GM12878 (cell line): ENCODE data around the gene USP31. TPM values are rescaled to one million over a fixed set of nuclear protein-coding genes. Genes with fewer than 3 reads are reported as not detected.

Experiments
- ATAC-seq: fragments of 200-7000 bp; cut with Tn5 transposase; 3 replicates; pipeline ENCODE4 v1.9.1; 2020; ENCODE audit warnings: mild to moderate bottlenecking, moderate library complexity
- BruUV-seq: library from RNA; stranded (reverse); fragments of 400-500 nt; replicated peaks from 2 replicates; lab custom pipeline; 2021; lab: Mats Ljungman, UMichigan
- CTCF ChIA-PET: fragments of 300-600 bp; sonication (Branson Sonifier 250); formaldehyde crosslinking; extraction: SDS; loops from one replicate; lab custom pipeline; 2021; ENCODE audit warnings: inconsistent platforms; lab: Yijun Ruan, JAX
- POLR2A ChIA-PET: fragments of 350-600 bp; formaldehyde crosslinking; extraction: SDS; loops from one replicate; lab custom pipeline; 2021; ENCODE audit warnings: inconsistent platforms; lab: Charles Lee
- RAD21 ChIA-PET: fragments of 300-600 bp; sonication (Branson Sonifier 250); formaldehyde crosslinking; loops from one replicate; lab custom pipeline; 2023; ENCODE audit warnings: antibody characterized with exemption; ENCODE audit not compliant: unreplicated experiment; lab: Charles Lee
- SMC1A ChIA-PET: fragments of 300-600 bp; sonication (Branson Sonifier 250); formaldehyde crosslinking; loops from one replicate; lab custom pipeline; 2023; ENCODE audit not compliant: unreplicated experiment, uncharacterized antibody; lab: Charles Lee
- DNase-seq: peaks from one replicate; pipeline ENCODE4 v3.0.0-alpha.2; 2011; ENCODE audit warnings: low read depth, low spot score
- FAIRE-seq: peaks from 3 replicates; lab custom pipeline; 2011; peaks lifted over from hg19 to GRCh38; lab: Jason Lieb, UNC
- H2AFZ ChIP-seq: 2 replicates; pipeline ENCODE4 v1.6.0; 2011; ENCODE audit warnings: low read depth, low read length, control low read depth; ENCODE audit not compliant: control insufficient read depth
- H3K27ac ChIP-seq: 2 replicates; pipeline ENCODE4 v1.5.1; 2011; ENCODE audit warnings: control low read depth; ENCODE audit not compliant: control insufficient read depth, insufficient read depth
- H3K27me3 ChIP-seq, 2 experiments: replicated peaks in 1 of 2; 2 replicates each; pipeline versions ENCODE4 v1.6.0 to v1.6.1; 2011; ENCODE audit warnings: low read length in 1 of 2; ENCODE audit not compliant: control insufficient read depth in 2 of 2, insufficient read depth in 2 of 2
- H3K36me3 ChIP-seq, 2 experiments: 2 replicates each; pipeline ENCODE4 v1.5.1; 2011; ENCODE audit warnings: low read length in 1 of 2; ENCODE audit not compliant: control insufficient read depth in 2 of 2, insufficient read depth in 2 of 2
- H3K4me1 ChIP-seq: 2 replicates; pipeline ENCODE4 v1.6.1; 2011; ENCODE audit warnings: mild to moderate bottlenecking, low read length, moderate library complexity, mixed read lengths; ENCODE audit not compliant: control insufficient read depth, insufficient read depth
- H3K4me2 ChIP-seq: 2 replicates; pipeline ENCODE4 v1.6.0; 2011; ENCODE audit warnings: control low read depth; ENCODE audit not compliant: control insufficient read depth, insufficient read depth
- H3K4me3 ChIP-seq: fragments of 200-600 bp; sonication (generic); 2 replicates; pipeline ENCODE4 v1.5.1; 2016
- H3K79me2 ChIP-seq: 2 replicates; pipeline ENCODE4 v1.6.0; 2011; ENCODE audit warnings: low read length; ENCODE audit not compliant: control insufficient read depth, insufficient read depth
- H3K9ac ChIP-seq: 2 replicates; pipeline ENCODE4 v1.8.0; 2011; ENCODE audit warnings: low read length, control low read depth, mixed read lengths; ENCODE audit not compliant: control insufficient read depth, insufficient read depth
- H3K9me3 ChIP-seq: replicated peaks from 3 replicates; pipeline ENCODE4 v1.5.1; 2011; ENCODE audit warnings: mild to moderate bottlenecking, low read length; ENCODE audit not compliant: control insufficient read depth, insufficient read depth
- H4K20me1 ChIP-seq: 2 replicates; pipeline ENCODE4 v1.6.0; 2011; ENCODE audit not compliant: control insufficient read depth, insufficient read depth
- BCLAF1 ChIP-seq: fragments of 450-650 bp; IDR thresholded peaks from 2 replicates; pipeline ENCODE4 v1.6.1; 2017; ENCODE audit warnings: antibody characterized with exemption, mild to moderate bottlenecking, moderate library complexity
- BRCA1 ChIP-seq: IDR thresholded peaks from 2 replicates; pipeline ENCODE4 v1.6.1; 2011; ENCODE audit warnings: low read depth, low read length, improper control_type of control experiment
- CUX1 ChIP-seq: IDR thresholded peaks from 2 replicates; pipeline ENCODE4 v1.6.1; 2012; ENCODE audit warnings: improper control_type of control experiment, low read depth, low read length; ENCODE audit not compliant: insufficient replicate concordance
- LARP7 ChIP-seq: fragments of 450-650 bp; IDR thresholded peaks from 2 replicates; pipeline ENCODE4 v1.6.1; 2017; ENCODE audit warnings: mild to moderate bottlenecking
- MYB ChIP-seq: fragments of 150-350 bp; IDR thresholded peaks from 2 replicates; pipeline ENCODE4 v1.6.1; 2014; ENCODE audit warnings: mild to moderate bottlenecking, low read depth, low read length, borderline replicate concordance
- SMAD5 ChIP-seq: IDR thresholded peaks from 2 replicates; pipeline ENCODE4 v1.6.1; 2016; ENCODE audit warnings: antibody characterized with exemption, low read depth
- YY1 ChIP-seq: IDR thresholded peaks from 2 replicates; pipeline ENCODE4 v1.6.1; 2011; ENCODE audit warnings: low read depth, mild to moderate bottlenecking, low read length
- ZNF217 ChIP-seq: fragments of 450-650 bp; IDR thresholded peaks from 2 replicates; pipeline ENCODE4 v1.6.1; 2017; ENCODE audit warnings: antibody characterized with exemption, mild to moderate bottlenecking
- ZNF384 ChIP-seq: IDR thresholded peaks from 2 replicates; pipeline ENCODE4 v1.6.1; 2012; ENCODE audit warnings: low read depth, mild to moderate bottlenecking, low read length, improper control_type of control experiment, borderline replicate concordance
- ZNF622 ChIP-seq: fragments of 450-650 bp; IDR thresholded peaks from 2 replicates; pipeline ENCODE4 v1.6.1; 2017; ENCODE audit warnings: mild to moderate bottlenecking, inconsistent platforms
- WGBS: methylation state at CpG from one replicate; pipeline ENCODE4 v1.1.6; 2016; ENCODE audit warnings: low lambda C conversion rate; ENCODE audit not compliant: insufficient replicate concordance, insufficient coverage; ENCODE audit errors: missing lambda C conversion rate; 5-methylcytosine and 5-hydroxymethylcytosine counted together
- in situ Hi-C: fragments of 300-500 bp; cut with MboI; formaldehyde crosslinking; loops from 9 replicates; pipeline ENCODE4 v1.14.3; 2018; ENCODE audit warnings: mixed read lengths
- intact Hi-C: fragments of 100-400 bp; cut with micrococcal nuclease; formaldehyde crosslinking; loops from one replicate; pipeline ENCODE4 v1.14.2; 2022; ENCODE audit not compliant: unreplicated experiment
- polyA plus RNA-seq, 11 experiments: library from polyadenylated mRNA; depleted of rRNA in 4 of 11; unstranded in 6 of 11; stranded (reverse) in 5 of 11; fragments of >200 nt; fragmentation: Nextera tagmentation in 4 of 11; fragmentation: Illumina TruSeq in 1 of 11; extraction: Ambion mirVana in 4 of 11; extraction: Trizol in 1 of 11; gene quantifications; 1 replicate in 1 of 11; 2 replicates in 10 of 11; pipeline versions ENCODE4 v1.2.1 to v1.2.3, GENCODE V29; 2011 to 2016; ENCODE audit warnings: inconsistent platforms in 2 of 11, missing spikeins in 2 of 11, low read depth in 1 of 11
- total RNA-seq, 4 experiments: library from RNA; depleted of rRNA in 3 of 4; stranded (reverse); fragments of >200 nt in 3 of 4; fragmentation: Illumina TruSeq in 1 of 4; extraction: Trizol in 1 of 4; gene quantifications; 2 replicates each; pipeline versions ENCODE4 v1.2.1 to v1.2.3, GENCODE V29; 2013 to 2021
- TF ChIP-seq, protein P1 (sequence below): fragments of 450-650 bp; IDR thresholded peaks from 2 replicates; pipeline ENCODE4 v1.6.1; 2017; ENCODE audit warnings: mild to moderate bottlenecking

The USP31 gene
- total and polyA plus RNA-seq, 10 of the 15 experiments (the other 5 are each of a cell fraction or from before 2014, with no cell fraction given): 0.87 to 6.5 (median 3.2) TPM

GRCh38 chr16:23160082-23160481 is 10.8 kb upstream of the USP31 start (continued):
- TF ChIP-seq YY1 (no peak), SMAD5 (no peak), ZNF384 (no peak), ZNF622 (no peak), ZNF217 (no peak)
- TF ChIP-seq, protein P1, sequence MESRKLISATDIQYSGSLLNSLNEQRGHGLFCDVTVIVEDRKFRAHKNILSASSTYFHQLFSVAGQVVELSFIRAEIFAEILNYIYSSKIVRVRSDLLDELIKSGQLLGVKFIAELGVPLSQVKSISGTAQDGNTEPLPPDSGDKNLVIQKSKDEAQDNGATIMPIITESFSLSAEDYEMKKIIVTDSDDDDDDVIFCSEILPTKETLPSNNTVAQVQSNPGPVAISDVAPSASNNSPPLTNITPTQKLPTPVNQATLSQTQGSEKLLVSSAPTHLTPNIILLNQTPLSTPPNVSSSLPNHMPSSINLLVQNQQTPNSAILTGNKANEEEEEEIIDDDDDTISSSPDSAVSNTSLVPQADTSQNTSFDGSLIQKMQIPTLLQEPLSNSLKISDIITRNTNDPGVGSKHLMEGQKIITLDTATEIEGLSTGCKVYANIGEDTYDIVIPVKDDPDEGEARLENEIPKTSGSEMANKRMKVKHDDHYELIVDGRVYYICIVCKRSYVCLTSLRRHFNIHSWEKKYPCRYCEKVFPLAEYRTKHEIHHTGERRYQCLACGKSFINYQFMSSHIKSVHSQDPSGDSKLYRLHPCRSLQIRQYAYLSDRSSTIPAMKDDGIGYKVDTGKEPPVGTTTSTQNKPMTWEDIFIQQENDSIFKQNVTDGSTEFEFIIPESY: no peak

- Histone ChIP-seq H3K79me2 (no peaks in the 10 kb centered on the region), H3K27me3 (no peaks in the 10 kb centered on the region), H3K4me3 (no peak overlapping the region), H4K20me1 (no peaks in the 10 kb centered on the region), H3K36me3 (no peaks in the 10 kb centered on the region), H3K4me1 (no peaks in the 10 kb centered on the region), H3K4me2 (no peak overlapping the region), H3K27ac (no peak overlapping the region), H3K9me3 (no peaks in the 10 kb centered on the region), H2AFZ (no peak overlapping the region), H3K9ac (no peak overlapping the region)
- no peak for DNase-seq
- ChIA-PET CTCF (interaction anchor here (1.2 kb wide), 1 partner anchor 439 kb away, joined by 3 read pairs; no protein-coding TSS in a partner anchor), RAD21 (interaction anchor here (0.6 kb wide), 1 partner anchor 1555 kb away, joined by 3 read pairs; no protein-coding TSS in a partner anchor), POLR2A (interaction anchor here (0.7 kb wide), 1 partner anchor 38 kb away, joined by 4 read pairs; no protein-coding TSS in a partner anchor), SMC1A (no interaction called here)
- ATAC-seq: no peak
- in situ Hi-C loops (no loop called here), intact Hi-C loops (no loop called here)
- FAIRE-seq: no peak
- BruUV-seq: no TSS peak
- WGBS: 85% methylated on average over 6 of the region's 6 CpGs
- TF ChIP-seq CUX1 (no peak), MYB (no peak), LARP7 (no peak), BCLAF1 (no peak), BRCA1 (no peak)
- TF ChIP-seq, protein P1: no peak
These were observed 8.9 kb upstream of the USP31 start for GRCh38 chr16:23158114-23158513.
